HG03066 (cell line): ENCODE results near the gene TMEM239.
"Not testable (repeated sequence)": the region's sequence is repeated elsewhere in the genome, so short reads cannot be mapped to it uniquely, and the experiment has no call there.

Source experiments
- ATAC-seq: cut with Tn5 transposase; IDR thresholded peaks from one replicate; pipeline ENCODE4 v1.9.1; 2021; ENCODE audit warnings: low read depth; ENCODE audit not compliant: unreplicated experiment

Gene TMEM239

GRCh38 chr20:2799271-2799670 is 16.9 kb upstream of the TMEM239 start:
- no peak for ATAC-seq

GRCh38 chr20:2799688-2800520 is 16.3 kb upstream of the TMEM239 start:
- no peak for ATAC-seq

- no peak for ATAC-seq
Observed at GRCh38 chr20:2800521-2801285, 15.5 kb upstream of the TMEM239 start, which contains the start of gene CPXM1. Gene CPXM1, minus strand, starts transcription at chr20:2800627. Its CDS starts 55 bp downstream, at chr20:2800572.

- ATAC-seq: no peak
Observed at GRCh38 chr20:2801286-2801728, 14.9 kb upstream of the TMEM239 start.

GRCh38 chr20:2804041-2804828 is 11.9 kb upstream of the TMEM239 start:
- ATAC-seq: no peak

- ATAC-seq: no peak
Observed at GRCh38 chr20:2804852-2805688, 11.1 kb upstream of the TMEM239 start.

GRCh38 chr20:2805689-2806350 is 10.3 kb upstream of the TMEM239 start:
- no peak for ATAC-seq

DNA sequence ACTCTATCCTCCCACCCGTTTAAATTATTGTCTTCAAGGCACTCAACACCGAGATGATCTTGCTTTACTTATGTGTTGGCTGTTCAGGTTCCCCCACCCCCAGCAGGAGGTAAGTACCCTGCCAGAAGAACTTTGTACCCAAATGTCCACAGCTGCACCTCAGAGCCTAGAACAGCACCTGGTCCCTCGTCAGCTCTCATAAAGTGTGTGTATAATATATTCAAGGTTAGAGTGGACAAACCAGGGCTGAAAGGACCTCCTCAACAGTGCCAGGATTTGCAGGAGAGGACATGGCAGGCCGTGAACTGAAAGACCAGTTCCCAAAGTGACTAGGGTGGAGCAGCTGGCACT is 9.8 kb upstream of the TMEM239 start:
- no peak for ATAC-seq

- no peak for ATAC-seq
Observed at GRCh38 chr20:2807019-2807418, 9.1 kb upstream of the TMEM239 start.

- not testable (repeated sequence) for ATAC-seq
Observed at GRCh38 chr20:2807929-2808328, 8.2 kb upstream of the TMEM239 start.

GRCh38 chr20:2809690-2810089 is 6.5 kb upstream of the TMEM239 start:
- ATAC-seq: no peak

DNA sequence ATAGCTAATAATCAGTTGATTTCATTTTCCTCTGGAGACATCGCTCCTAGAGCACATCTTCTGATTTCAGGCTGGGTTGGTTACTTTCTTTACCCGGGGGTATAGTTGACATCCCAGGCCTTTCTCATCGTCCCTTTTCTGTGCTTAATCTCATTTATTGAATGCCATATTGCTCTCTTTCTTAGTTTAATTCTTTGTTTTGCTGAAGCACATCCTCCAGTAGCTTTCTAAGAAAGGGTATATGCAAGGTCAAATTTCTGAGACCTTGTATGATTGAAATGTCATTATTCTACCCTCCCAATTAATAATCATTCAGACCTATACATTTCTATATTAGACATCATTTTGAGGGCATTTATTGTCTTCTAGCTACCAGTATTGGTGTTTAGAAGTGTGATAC is 4.0 kb upstream of the TMEM239 start:
- no peak for ATAC-seq

- no peak for ATAC-seq
Observed at GRCh38 chr20:2814076-2814475, 2.1 kb upstream of the TMEM239 start.

DNA sequence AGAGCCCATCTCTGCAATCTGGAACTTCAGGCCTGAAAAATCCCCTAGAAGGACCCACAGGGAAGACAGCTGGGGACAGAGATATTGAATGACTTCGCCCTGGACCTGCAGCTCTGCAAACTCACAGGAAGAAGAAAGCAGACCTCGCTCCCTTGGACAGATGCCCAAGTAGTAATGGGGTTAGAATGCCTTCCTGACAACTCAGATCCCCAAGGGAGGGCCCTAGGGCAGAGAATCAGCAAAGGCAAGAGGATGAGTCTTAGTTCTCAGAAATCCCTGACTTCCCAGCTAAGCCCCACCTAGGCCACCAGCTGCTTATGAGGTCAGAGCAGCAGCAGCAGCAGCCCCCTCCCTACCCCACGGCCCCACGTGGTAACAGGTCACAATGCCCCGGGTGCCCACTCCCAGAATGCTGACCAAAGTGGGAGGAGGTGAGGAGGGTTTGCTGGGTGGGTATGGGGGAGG is 1.5 kb upstream of the TMEM239 start, which contains the start of gene C20orf141:
C20orf141 (plus strand) TSS at position 401 of the 465 bp plus-strand sequence. CDS start 198 bp downstream, outside the sequence.
- no peak for ATAC-seq

DNA sequence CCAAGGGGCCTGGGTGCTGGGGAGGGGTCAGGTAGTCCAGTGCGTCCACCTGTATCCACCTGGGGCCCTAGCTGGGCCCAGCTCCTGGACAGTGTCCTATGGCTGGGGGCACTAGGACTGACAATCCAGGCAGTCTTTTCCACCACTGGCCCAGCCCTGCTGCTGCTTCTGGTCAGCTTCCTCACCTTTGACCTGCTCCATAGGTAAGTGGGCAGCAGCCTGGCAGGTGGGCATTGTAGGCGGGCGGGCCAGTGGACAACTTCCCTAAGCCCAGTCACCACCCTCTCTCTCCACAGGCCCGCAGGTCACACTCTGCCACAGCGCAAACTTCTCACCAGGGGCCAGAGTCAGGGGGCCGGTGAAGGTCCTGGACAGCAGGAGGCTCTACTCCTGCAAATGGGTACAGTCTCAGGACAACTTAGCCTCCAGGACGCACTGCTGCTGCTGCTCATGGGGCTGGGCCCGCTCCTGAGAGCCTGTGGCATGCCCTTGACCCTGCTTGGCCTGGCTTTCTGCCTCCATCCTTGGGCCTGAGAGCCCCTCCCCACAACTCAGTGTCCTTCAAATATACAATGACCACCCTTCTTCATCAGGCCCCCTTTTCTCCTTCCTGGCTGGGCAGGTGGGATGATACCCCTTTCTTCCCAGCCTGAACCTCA is 793 bp upstream of the TMEM239 start:
- no peak for ATAC-seq

GRCh38 chr20:2816583-2817340 is 598 bp downstream of the TMEM239 start:
- no peak for ATAC-seq

DNA sequence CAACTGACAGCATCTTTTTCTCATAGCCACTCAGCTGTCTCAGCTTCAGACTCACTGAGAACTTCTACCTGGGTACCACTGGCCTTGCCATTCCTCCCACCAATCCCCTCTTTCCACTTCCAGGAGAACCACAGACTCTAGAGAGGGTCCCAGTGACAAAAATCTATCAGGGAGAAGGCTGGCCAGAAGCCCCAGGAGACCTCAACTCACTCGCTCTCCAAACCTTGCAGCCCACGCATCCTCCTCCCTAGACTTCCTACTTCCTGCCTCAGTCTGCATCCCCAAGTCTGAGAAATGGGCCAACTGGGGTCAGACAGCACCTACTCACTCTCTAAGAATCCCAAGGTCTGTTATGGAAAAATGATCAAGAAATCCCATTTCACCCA is 1.2 kb downstream of the TMEM239 start:
- no peak for ATAC-seq
